ENCODE measurements around the gene TDRD7. TPM values are rescaled to one million over a fixed set of nuclear protein-coding genes. Genes with fewer than 3 reads are reported as not detected.

TDRD7 gene
- polyA plus RNA-seq, 2 donors = 5.2 to 6.7 TPM

- WGBS, 2 donors = 81 to 84% methylated on average over 18 of the region's 18 CpGs
- H3K4me1 ChIP-seq (ENCODE audit: control insufficient read depth in 2 of 2, insufficient read depth in 2 of 2, low read length in 1 of 2) = no peaks in the 10 kb centered on the region
- no peaks in the 10 kb centered on the region for H3K27me3 ChIP-seq (ENCODE audit: control insufficient read depth in 1 of 2, insufficient read depth in 2 of 2, low read length in 2 of 2)
- no peak overlapping the region for H3K4me3 ChIP-seq (ENCODE audit: low read depth in 1 of 2, low read length in 2 of 2)
- H3K9me3 ChIP-seq (ENCODE audit: control insufficient read depth in 2 of 2, insufficient read depth in 1 of 2, low read depth in 1 of 2, low read length in 1 of 2) = no peaks in the 10 kb centered on the region
- peak overlapping the region in 1 of 2 donors; percentile 44 for H3K27ac ChIP-seq (ENCODE audit: low read depth in 2 of 2, low read length in 1 of 2)
- H3K36me3 ChIP-seq (ENCODE audit: control insufficient read depth in 2 of 2, insufficient read depth in 2 of 2, low read length in 1 of 2) = no peaks in the 10 kb centered on the region
These were observed 116.0 kb downstream of the TDRD7 start for GRCh38 chr9:97527626-97528528.

GRCh38 chr9:97528529-97529230 is 116.8 kb downstream of the TDRD7 start:
- H3K36me3 ChIP-seq (ENCODE audit: control insufficient read depth in 2 of 2, insufficient read depth in 2 of 2, low read length in 1 of 2) = no peaks in the 10 kb centered on the region
- no peaks in the 10 kb centered on the region for H3K4me1 ChIP-seq (ENCODE audit: control insufficient read depth in 2 of 2, insufficient read depth in 2 of 2, low read length in 1 of 2)
- no peak overlapping the region for H3K4me3 ChIP-seq (ENCODE audit: low read depth in 1 of 2, low read length in 2 of 2)
- no peaks in the 10 kb centered on the region for H3K9me3 ChIP-seq (ENCODE audit: control insufficient read depth in 2 of 2, insufficient read depth in 1 of 2, low read depth in 1 of 2, low read length in 1 of 2)
- H3K27me3 ChIP-seq (ENCODE audit: control insufficient read depth in 1 of 2, insufficient read depth in 2 of 2, low read length in 2 of 2) = no peaks in the 10 kb centered on the region
- H3K27ac ChIP-seq (ENCODE audit: low read depth in 2 of 2, low read length in 1 of 2) = peak overlapping the region; percentile 48 to 81
- WGBS, 2 donors = 73 to 78% methylated on average over 8 of the region's 8 CpGs

GRCh38 chr9:97529363-97530076 is 117.6 kb downstream of the TDRD7 start:
- Histone ChIP-seq H3K9me3 (ENCODE audit: control insufficient read depth in 2 of 2, insufficient read depth in 1 of 2, low read depth in 1 of 2, low read length in 1 of 2) (no peaks in the 10 kb centered on the region), H3K4me3 (ENCODE audit: low read depth in 1 of 2, low read length in 2 of 2) (no peak overlapping the region), H3K36me3 (ENCODE audit: control insufficient read depth in 2 of 2, insufficient read depth in 2 of 2, low read length in 1 of 2) (no peaks in the 10 kb centered on the region), H3K27ac (ENCODE audit: low read depth in 2 of 2, low read length in 1 of 2) (peak overlapping the region; percentile 22 to 81), H3K27me3 (ENCODE audit: control insufficient read depth in 1 of 2, insufficient read depth in 2 of 2, low read length in 2 of 2) (no peaks in the 10 kb centered on the region), H3K4me1 (ENCODE audit: control insufficient read depth in 2 of 2, insufficient read depth in 2 of 2, low read length in 1 of 2) (no peaks in the 10 kb centered on the region)
- WGBS, 2 donors = 49 to 55% methylated on average over 11 of the region's 11 CpGs

GRCh38 chr9:97531888-97532376 is 120.0 kb downstream of the TDRD7 start:
- Histone ChIP-seq H3K4me1 (ENCODE audit: control insufficient read depth in 2 of 2, insufficient read depth in 2 of 2, low read length in 1 of 2) (no peaks in the 10 kb centered on the region), H3K27ac (ENCODE audit: low read depth in 2 of 2, low read length in 1 of 2) (peak overlapping the region; percentile 49 to 62), H3K4me3 (ENCODE audit: low read depth in 1 of 2, low read length in 2 of 2) (no peak overlapping the region), H3K27me3 (ENCODE audit: control insufficient read depth in 1 of 2, insufficient read depth in 2 of 2, low read length in 2 of 2) (no peaks in the 10 kb centered on the region), H3K9me3 (ENCODE audit: control insufficient read depth in 2 of 2, insufficient read depth in 1 of 2, low read depth in 1 of 2, low read length in 1 of 2) (no peaks in the 10 kb centered on the region), H3K36me3 (ENCODE audit: control insufficient read depth in 2 of 2, insufficient read depth in 2 of 2, low read length in 1 of 2) (no peaks in the 10 kb centered on the region)
- 61 to 73% methylated on average over 9 of the region's 9 CpGs for WGBS, 2 donors

GRCh38 chr9:97534185-97534584 is 122.3 kb downstream of the TDRD7 start:
- no peak overlapping the region for H3K4me3 ChIP-seq (ENCODE audit: low read depth in 1 of 2, low read length in 2 of 2)
- 90 to 94% methylated on average over 3 of the region's 3 CpGs for WGBS, 2 donors
- no peaks in the 10 kb centered on the region for H3K36me3 ChIP-seq (ENCODE audit: control insufficient read depth in 2 of 2, insufficient read depth in 2 of 2, low read length in 1 of 2)
- no peaks in the 10 kb centered on the region for H3K4me1 ChIP-seq (ENCODE audit: control insufficient read depth in 2 of 2, insufficient read depth in 2 of 2, low read length in 1 of 2)
- H3K9me3 ChIP-seq (ENCODE audit: control insufficient read depth in 2 of 2, insufficient read depth in 1 of 2, low read depth in 1 of 2, low read length in 1 of 2) = no peaks in the 10 kb centered on the region
- H3K27ac ChIP-seq (ENCODE audit: low read depth in 2 of 2, low read length in 1 of 2) = no peak overlapping the region
- no peaks in the 10 kb centered on the region for H3K27me3 ChIP-seq (ENCODE audit: control insufficient read depth in 1 of 2, insufficient read depth in 2 of 2, low read length in 2 of 2)

GRCh38 chr9:97534961-97535594 is 123.2 kb downstream of the TDRD7 start:
- no peaks in the 10 kb centered on the region for H3K9me3 ChIP-seq (ENCODE audit: control insufficient read depth in 2 of 2, insufficient read depth in 1 of 2, low read depth in 1 of 2, low read length in 1 of 2)
- peak overlapping the region in 1 of 2 donors; percentile 19 for H3K27ac ChIP-seq (ENCODE audit: low read depth in 2 of 2, low read length in 1 of 2)
- H3K27me3 ChIP-seq (ENCODE audit: control insufficient read depth in 1 of 2, insufficient read depth in 2 of 2, low read length in 2 of 2) = no peaks in the 10 kb centered on the region
- no peaks in the 10 kb centered on the region for H3K4me1 ChIP-seq (ENCODE audit: control insufficient read depth in 2 of 2, insufficient read depth in 2 of 2, low read length in 1 of 2)
- 89 to 92% methylated on average over 10 of the region's 10 CpGs for WGBS, 2 donors
- H3K4me3 ChIP-seq (ENCODE audit: low read depth in 1 of 2, low read length in 2 of 2) = no peak overlapping the region
- H3K36me3 ChIP-seq (ENCODE audit: control insufficient read depth in 2 of 2, insufficient read depth in 2 of 2, low read length in 1 of 2) = no peaks in the 10 kb centered on the region

GRCh38 chr9:97535771-97536170 is 123.9 kb downstream of the TDRD7 start:
- no peak overlapping the region for H3K4me3 ChIP-seq (ENCODE audit: low read depth in 1 of 2, low read length in 2 of 2)
- no peaks in the 10 kb centered on the region for H3K4me1 ChIP-seq (ENCODE audit: control insufficient read depth in 2 of 2, insufficient read depth in 2 of 2, low read length in 1 of 2)
- H3K36me3 ChIP-seq (ENCODE audit: control insufficient read depth in 2 of 2, insufficient read depth in 2 of 2, low read length in 1 of 2) = no peaks in the 10 kb centered on the region
- WGBS, 2 donors = 84 to 85% methylated on average over 5 of the region's 5 CpGs
- no peak overlapping the region for H3K27ac ChIP-seq (ENCODE audit: low read depth in 2 of 2, low read length in 1 of 2)
- H3K9me3 ChIP-seq (ENCODE audit: control insufficient read depth in 2 of 2, insufficient read depth in 1 of 2, low read depth in 1 of 2, low read length in 1 of 2) = no peaks in the 10 kb centered on the region
- H3K27me3 ChIP-seq (ENCODE audit: control insufficient read depth in 1 of 2, insufficient read depth in 2 of 2, low read length in 2 of 2) = no peaks in the 10 kb centered on the region

GRCh38 chr9:97536480-97536879 is 124.6 kb downstream of the TDRD7 start:
- Histone ChIP-seq H3K27me3 (ENCODE audit: control insufficient read depth in 1 of 2, insufficient read depth in 2 of 2, low read length in 2 of 2) (no peaks in the 10 kb centered on the region), H3K36me3 (ENCODE audit: control insufficient read depth in 2 of 2, insufficient read depth in 2 of 2, low read length in 1 of 2) (no peaks in the 10 kb centered on the region), H3K4me3 (ENCODE audit: low read depth in 1 of 2, low read length in 2 of 2) (no peak overlapping the region), H3K4me1 (ENCODE audit: control insufficient read depth in 2 of 2, insufficient read depth in 2 of 2, low read length in 1 of 2) (no peaks in the 10 kb centered on the region), H3K9me3 (ENCODE audit: control insufficient read depth in 2 of 2, insufficient read depth in 1 of 2, low read depth in 1 of 2, low read length in 1 of 2) (no peaks in the 10 kb centered on the region), H3K27ac (ENCODE audit: low read depth in 2 of 2, low read length in 1 of 2) (no peak overlapping the region)
- 75 to 84% methylated on average over 9 of the region's 9 CpGs for WGBS, 2 donors

- no peaks in the 10 kb centered on the region for H3K36me3 ChIP-seq (ENCODE audit: control insufficient read depth in 2 of 2, insufficient read depth in 2 of 2, low read length in 1 of 2)
- H3K4me3 ChIP-seq (ENCODE audit: low read depth in 1 of 2, low read length in 2 of 2) = no peak overlapping the region
- no peak overlapping the region for H3K27ac ChIP-seq (ENCODE audit: low read depth in 2 of 2, low read length in 1 of 2)
- H3K4me1 ChIP-seq (ENCODE audit: control insufficient read depth in 2 of 2, insufficient read depth in 2 of 2, low read length in 1 of 2) = no peaks in the 10 kb centered on the region
- no peaks in the 10 kb centered on the region for H3K9me3 ChIP-seq (ENCODE audit: control insufficient read depth in 2 of 2, insufficient read depth in 1 of 2, low read depth in 1 of 2, low read length in 1 of 2)
- WGBS, 2 donors = 76 to 88% methylated on average over 1 of the region's 1 CpG
- no peaks in the 10 kb centered on the region for H3K27me3 ChIP-seq (ENCODE audit: control insufficient read depth in 1 of 2, insufficient read depth in 2 of 2, low read length in 2 of 2)
These were observed 131.7 kb downstream of the TDRD7 start for GRCh38 chr9:97543561-97543960.
